Medulla oblongata (tissue), 1 donor: ENCODE results near the gene SRRM1.
"Not testable (repeated sequence)": the region's sequence is repeated elsewhere in the genome, so short reads cannot be mapped to it uniquely, and the experiment has no call there.

Experiments used
- DNase-seq: peaks from one replicate; pipeline ENCODE4 v3.0.0-alpha.2; 2015; ENCODE audit errors: extremely low spot score

SRRM1 gene

GRCh38 chr1:24695202-24695974, 52.3 kb downstream of the SRRM1 start:
- DNase-seq = no peak

GRCh38 chr1:24696041-24696755, 53.1 kb downstream of the SRRM1 start:
- DNase-seq = no peak

DNA sequence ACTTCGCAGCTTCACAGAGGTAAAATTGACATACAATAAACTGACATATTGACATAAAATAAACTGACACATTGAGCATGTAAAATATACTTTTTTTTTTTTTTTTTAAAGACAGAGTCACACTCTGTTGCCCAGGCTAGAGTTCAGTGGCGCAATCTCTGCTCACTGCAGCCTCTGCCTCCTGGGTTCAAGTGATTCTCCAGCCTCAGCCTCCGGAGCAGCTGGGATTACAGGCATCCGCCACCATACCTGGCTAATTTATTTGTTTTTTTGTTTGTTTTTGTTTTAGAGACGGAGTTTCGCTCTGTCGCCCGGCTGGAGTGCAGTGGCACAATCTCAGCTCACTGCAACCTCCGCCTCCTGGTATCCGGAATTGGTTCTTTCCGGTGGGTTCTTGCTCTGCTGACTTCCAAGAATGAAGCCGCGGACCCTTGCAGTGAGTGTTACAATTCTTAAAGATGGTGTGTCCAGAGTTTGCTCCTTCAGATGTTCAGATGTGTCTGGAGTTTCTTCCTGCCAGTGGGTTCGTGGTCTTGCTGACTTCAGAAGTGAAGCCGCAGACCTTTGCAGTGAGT, 53.7 kb downstream of the SRRM1 start:
- no peak for DNase-seq

- not testable (repeated sequence) for DNase-seq
Observed at GRCh38 chr1:24697453-24698001, 54.4 kb downstream of the SRRM1 start.

DNA sequence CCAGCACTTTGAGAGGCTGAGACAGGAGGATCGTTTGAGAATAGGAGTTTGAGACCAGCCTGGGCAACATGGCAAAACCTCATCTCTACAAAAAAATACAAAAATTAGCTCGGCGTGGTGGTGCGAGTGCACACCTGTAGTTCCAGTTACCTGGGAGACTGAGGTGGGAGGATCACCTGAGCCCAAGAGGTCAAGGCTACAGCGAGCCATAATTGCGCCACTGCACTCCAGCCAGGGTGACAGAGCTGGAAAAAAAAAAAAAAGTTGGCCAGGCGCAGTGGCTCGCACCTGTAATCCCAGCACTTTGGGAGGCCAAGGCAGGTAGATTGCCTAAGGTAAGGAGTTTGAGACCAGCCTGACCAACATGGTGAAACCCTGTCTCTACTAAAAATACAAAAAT, 55.2 kb downstream of the SRRM1 start:
- DNase-seq = not testable (repeated sequence)

- DNase-seq = no peak
Observed at GRCh38 chr1:24699628-24700027, 56.5 kb downstream of the SRRM1 start.

DNA sequence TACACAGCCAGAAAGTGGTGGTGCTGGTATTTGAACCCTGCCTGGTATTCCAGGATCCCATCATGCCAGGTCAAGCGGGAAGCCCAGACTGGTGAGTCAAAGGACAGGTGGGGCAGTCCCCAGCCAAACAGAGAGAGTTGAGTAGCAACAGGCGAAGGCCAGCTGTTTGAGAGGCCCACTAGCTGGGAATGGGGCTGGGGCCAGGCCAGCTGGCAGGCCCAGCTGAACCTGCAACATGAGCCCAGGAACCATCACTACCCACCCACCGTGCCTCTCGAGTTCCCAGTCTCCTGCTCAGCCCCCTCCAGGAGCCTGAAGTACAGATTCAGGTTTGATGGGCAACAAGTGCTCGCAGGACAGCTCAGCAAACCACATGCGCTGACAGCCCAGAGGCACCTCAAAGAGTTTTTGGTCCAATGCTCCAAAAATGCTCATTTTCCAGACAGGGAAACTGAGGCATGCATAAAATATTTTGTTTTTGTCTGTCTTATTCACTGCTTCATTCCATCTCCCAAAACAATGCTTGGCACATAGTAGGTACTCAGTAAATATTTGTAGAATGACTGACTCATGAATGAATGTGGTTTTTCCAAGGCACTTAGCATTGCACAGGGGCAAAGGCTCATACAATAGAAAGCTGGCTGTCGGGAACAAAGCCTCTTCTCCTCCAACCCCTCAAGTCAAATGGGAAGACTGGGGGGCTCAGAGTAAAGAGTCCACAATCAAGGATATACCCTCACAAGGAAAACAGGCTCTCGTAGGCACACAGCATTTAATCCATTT, 59.6 kb downstream of the SRRM1 start:
- no peak for DNase-seq

DNA sequence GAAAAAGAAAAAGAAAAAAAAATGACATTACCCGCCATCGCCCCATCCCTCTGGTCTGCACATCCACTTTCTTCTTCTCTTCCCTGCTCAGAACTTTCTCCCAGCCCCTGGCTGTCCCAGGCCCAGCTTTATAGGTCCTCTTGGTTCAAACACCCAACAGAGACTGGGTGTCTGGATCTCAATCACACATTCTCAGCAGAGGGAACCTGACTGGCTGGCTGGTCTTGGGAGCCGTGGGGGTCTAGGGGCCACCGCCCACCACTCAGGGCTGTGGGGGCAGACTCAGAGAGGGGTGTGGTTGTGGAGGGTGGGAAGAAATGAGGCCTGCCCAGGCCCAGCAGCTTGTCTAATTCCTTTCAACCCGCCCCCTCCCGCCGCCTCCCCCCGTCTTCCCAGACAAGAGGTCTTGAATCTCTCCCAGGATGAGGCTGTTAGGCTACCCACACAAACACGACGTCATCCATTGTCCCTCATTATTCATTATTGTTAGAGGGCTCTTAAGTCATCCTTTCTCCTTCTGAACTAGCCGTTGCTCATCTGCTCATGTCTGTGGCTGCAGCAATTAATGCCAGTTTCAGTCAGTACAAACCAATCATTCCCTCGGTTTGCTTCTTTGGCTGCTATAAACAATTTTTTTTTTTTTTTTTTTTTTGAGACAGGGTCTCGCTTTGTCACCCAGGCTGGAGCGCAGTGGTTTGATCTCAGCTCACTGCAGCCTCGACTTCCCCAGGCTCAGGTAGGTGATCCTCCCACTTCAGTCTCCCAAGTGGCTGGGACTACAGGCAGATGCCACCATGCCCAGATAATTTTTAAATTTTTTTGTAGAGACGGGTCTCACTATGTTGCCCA, 61.5 kb downstream of the SRRM1 start:
- DNase-seq = peak; percentile 91

- peak; percentile 91 for DNase-seq
Observed at GRCh38 chr1:24705260-24706073, 62.4 kb downstream of the SRRM1 start.

GRCh38 chr1:24706074-24706389, 62.9 kb downstream of the SRRM1 start:
- not testable (repeated sequence) for DNase-seq

DNA sequence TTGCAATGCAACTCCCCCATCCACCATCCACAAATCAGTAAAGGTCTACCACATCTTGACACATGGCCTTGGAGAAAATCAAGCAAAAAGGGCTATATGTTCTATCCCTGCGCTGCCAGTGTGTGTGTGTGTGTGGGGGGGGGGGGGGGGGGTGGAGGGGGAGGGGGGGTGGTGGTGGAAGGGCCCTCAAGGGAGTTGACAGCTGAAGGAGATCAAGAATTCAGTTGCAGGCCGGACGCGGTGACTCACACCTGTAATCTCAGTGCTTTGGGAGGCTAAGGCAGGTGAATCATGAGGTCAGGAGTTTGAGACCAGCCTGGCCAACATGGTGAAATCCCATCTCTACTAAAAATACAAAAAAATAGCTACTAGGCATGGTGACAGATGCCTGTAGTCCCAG, 64.6 kb downstream of the SRRM1 start:
- DNase-seq = no peak

DNA sequence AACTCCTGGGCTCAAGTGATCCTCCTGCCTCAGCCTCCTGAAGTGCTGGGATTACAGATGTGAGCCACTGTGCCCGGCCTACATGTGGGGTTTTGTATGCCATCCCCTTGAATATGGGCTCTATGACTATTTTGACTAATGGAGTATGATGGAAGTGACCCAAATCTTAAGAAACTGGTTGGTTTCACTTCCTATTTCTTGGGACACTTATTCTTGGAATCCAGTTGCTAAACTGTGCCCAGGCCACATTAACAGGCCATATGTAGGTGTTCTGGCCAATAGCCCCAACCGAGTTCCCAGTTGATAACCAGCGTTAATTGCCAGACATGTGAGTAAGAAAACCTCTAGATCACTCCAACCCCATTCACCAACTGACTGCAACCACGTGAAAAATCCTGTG, 65.8 kb downstream of the SRRM1 start:
- DNase-seq = peak; percentile 65

DNA sequence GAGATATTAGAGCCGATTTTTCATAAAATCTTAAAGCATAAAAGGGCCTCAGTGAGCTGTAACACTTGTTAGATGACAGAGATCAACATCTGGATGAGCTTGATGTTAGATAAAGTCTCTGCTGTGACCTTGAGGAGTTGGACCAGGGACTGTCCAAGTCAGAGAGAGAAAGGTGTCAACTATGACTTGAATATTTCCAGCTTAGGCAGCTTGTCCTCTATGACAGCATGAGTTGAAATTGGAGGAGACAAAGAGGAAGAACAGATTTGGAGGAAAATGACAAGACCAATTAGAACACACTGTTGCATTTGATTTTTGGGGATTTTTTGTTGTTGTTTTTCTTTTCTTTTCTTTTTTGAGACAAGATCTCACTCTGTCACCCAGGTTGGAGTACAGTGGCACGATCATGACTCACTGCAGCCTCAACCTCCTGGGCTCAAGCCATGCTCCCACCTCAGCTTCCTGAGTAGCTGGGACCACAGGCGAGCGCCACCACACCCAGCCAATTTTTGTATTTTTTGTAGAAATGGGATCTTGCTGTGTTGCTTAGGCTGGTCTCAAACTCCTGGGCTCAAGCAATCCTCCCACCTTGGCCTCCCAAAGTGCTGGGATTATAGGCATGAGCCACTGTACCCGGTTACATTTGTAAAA, 66.8 kb downstream of the SRRM1 start:
- no peak for DNase-seq

DNA sequence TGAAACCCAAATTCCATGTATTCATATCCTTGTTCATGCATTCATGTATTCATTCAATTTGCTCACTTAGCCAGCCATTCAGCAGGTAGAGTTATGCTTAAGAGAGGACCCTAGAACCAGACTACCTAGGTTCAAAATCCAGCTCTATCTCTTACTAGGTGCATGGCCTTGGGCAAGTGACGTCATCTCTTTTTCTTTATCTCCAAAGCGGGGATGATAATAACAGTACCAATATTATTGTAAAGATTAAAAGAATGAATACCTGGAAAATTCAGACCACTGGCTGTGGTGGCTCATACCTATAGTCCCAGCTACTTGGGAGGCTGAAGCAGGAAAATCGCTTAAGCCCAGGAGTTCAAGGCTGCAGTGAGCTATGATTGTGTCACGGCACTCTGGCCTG, 68.2 kb downstream of the SRRM1 start:
- DNase-seq = no peak

GRCh38 chr1:24713176-24713575, 70.1 kb downstream of the SRRM1 start:
- no peak for DNase-seq

- DNase-seq = no peak
Observed at GRCh38 chr1:24713736-24714135, 70.6 kb downstream of the SRRM1 start.

GRCh38 chr1:24714859-24715520, 71.9 kb downstream of the SRRM1 start:
- peak; percentile 97 for DNase-seq

- DNase-seq = no peak
Observed at GRCh38 chr1:24715658-24716057, 72.6 kb downstream of the SRRM1 start.
